CD4-positive, alpha-beta T cell treated with Interleukin-6 for 4 hours (primary cell): ENCODE measurements around the gene PADI2.

Source experiments
- DNase-seq: peaks from one replicate; pipeline ENCODE4 v3.0.0-alpha.2; 2020; ENCODE audit warnings: mixed read lengths

PADI2 gene

GRCh38 chr1:17112076-17112475 is 7.2 kb downstream of the PADI2 start:
- DNase-seq = no peak

GRCh38 chr1:17110555-17110926 is 8.7 kb downstream of the PADI2 start:
- DNase-seq = no peak

- DNase-seq = no peak
These were observed 9.2 kb downstream of the PADI2 start for GRCh38 chr1:17109892-17110554.

GRCh38 chr1:17108786-17109185 is 10.5 kb downstream of the PADI2 start:
- DNase-seq = no peak

- no peak for DNase-seq
These were observed 10.9 kb downstream of the PADI2 start for GRCh38 chr1:17108360-17108759.

- no peak for DNase-seq
These were observed 14.5 kb downstream of the PADI2 start for GRCh38 chr1:17104782-17105181.

- no peak for DNase-seq
These were observed 17.0 kb downstream of the PADI2 start for GRCh38 chr1:17102232-17102631.

GRCh38 chr1:17101261-17101660 is 18.0 kb downstream of the PADI2 start:
- DNase-seq = no peak

GRCh38 chr1:17099616-17100340 is 19.5 kb downstream of the PADI2 start:
- DNase-seq = no peak

GRCh38 chr1:17098446-17099317 is 20.6 kb downstream of the PADI2 start:
- DNase-seq = no peak

- DNase-seq = no peak
These were observed 21.5 kb downstream of the PADI2 start for GRCh38 chr1:17097787-17098186.

- DNase-seq = no peak
These were observed 22.1 kb downstream of the PADI2 start for GRCh38 chr1:17097147-17097546.

GRCh38 chr1:17096584-17096983 is 22.7 kb downstream of the PADI2 start:
- no peak for DNase-seq

GRCh38 chr1:17095141-17095540 is 24.1 kb downstream of the PADI2 start:
- no peak for DNase-seq

GRCh38 chr1:17094664-17095063 is 24.6 kb downstream of the PADI2 start:
- no peak for DNase-seq

- no peak for DNase-seq
These were observed 25.3 kb downstream of the PADI2 start for GRCh38 chr1:17093822-17094393.

- DNase-seq = no peak
These were observed 28.0 kb downstream of the PADI2 start for GRCh38 chr1:17091252-17091651.

- DNase-seq = no peak
These were observed 29.7 kb downstream of the PADI2 start for GRCh38 chr1:17089506-17089905.

GRCh38 chr1:17086751-17087150 is 32.5 kb downstream of the PADI2 start:
- no peak for DNase-seq

- no peak for DNase-seq
These were observed 34.5 kb downstream of the PADI2 start for GRCh38 chr1:17084787-17085186.

- DNase-seq = no peak
These were observed 36.5 kb downstream of the PADI2 start for GRCh38 chr1:17082761-17083160.

- no peak for DNase-seq
These were observed 37.8 kb downstream of the PADI2 start for GRCh38 chr1:17081439-17081838.

GRCh38 chr1:17080880-17081279 is 38.4 kb downstream of the PADI2 start:
- no peak for DNase-seq
